Activated CD8-positive, alpha-beta T cell treated with anti-CD3 and anti-CD28 coated beads, Interleukin-2, amount 10 ng/mL, durations not matched to agents 7 days and 5 days (primary cell): Measurements from ENCODE around the gene CD82. TPM values are rescaled to one million over a fixed set of nuclear protein-coding genes. Genes with fewer than 3 reads are reported as not detected.

Experiments used
- ATAC-seq: fragments of 150-1000 bp; cut with Tn5 transposase; one replicate; pipeline ENCODE4 v1.10.0; 2021; ENCODE audit warnings: moderate library complexity
- CTCF ChIA-PET: fragments of 350-600 bp; sonication (Branson Sonifier 250); formaldehyde crosslinking; loops from one replicate; lab custom pipeline; 2021; ENCODE audit warnings: antibody characterized with exemption; lab: Charles Lee
- POLR2A ChIA-PET: fragments of 350-600 bp; sonication (Branson Sonifier 250); formaldehyde crosslinking; loops from one replicate; lab custom pipeline; 2021; ENCODE audit warnings: antibody characterized with exemption; lab: Charles Lee
- DNase-seq: peaks from one replicate; pipeline ENCODE4 v3.0.0-alpha.2; 2020
- H3K27ac Mint-ChIP-seq: one replicate; pipeline ENCODE4 v1.8.0; 2021; ENCODE audit warnings: mild to moderate bottlenecking, mixed read lengths
- H3K27me3 Mint-ChIP-seq: one replicate; pipeline ENCODE4 v1.8.0; 2021; ENCODE audit warnings: low read depth, mixed read lengths
- H3K36me3 Mint-ChIP-seq: one replicate; pipeline ENCODE4 v1.8.0; 2021; ENCODE audit warnings: low read depth, mixed read lengths
- H3K4me1 Mint-ChIP-seq: one replicate; pipeline ENCODE4 v1.8.0; 2021; ENCODE audit warnings: low read depth, mixed read lengths
- H3K4me3 Mint-ChIP-seq: one replicate; pipeline ENCODE4 v1.8.0; 2021; ENCODE audit warnings: mild to moderate bottlenecking, mixed read lengths
- H3K9me3 Mint-ChIP-seq: one replicate; pipeline ENCODE4 v1.8.0; 2022; ENCODE audit warnings: mixed read lengths; ENCODE audit not compliant: insufficient read depth
- total RNA-seq, 2 experiments: library from RNA; stranded (reverse); gene quantifications; one replicate each; pipeline ENCODE4 v1.2.3, GENCODE V29; 2021

CD82 gene
- total RNA-seq, 2 experiments from 2014 or later: 68.2 to 72.9 TPM

DNA sequence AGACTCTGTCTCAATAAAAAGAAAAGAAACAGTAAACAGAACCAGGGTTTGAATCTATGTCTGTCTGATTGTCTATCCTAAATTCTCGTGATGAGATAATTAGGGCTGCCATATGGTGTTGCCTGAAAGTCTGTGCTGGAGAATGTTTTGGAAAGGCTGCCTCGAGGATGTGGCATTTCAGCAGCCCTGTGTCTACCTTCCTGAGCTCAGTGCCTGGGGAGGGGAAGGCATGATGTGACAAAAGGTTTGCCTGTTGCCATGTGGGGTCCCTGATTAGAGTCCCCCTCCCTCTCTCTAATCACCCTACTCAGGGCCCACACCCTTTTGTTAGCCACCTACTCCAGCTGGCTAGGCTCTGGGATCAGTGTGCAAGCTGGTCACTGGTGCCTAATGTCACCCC lies 15.2 kb downstream of the CD82 start:
- no peak overlapping the region for H3K4me3 Mint-ChIP-seq
- POLR2A ChIA-PET: no interaction called here

DNA sequence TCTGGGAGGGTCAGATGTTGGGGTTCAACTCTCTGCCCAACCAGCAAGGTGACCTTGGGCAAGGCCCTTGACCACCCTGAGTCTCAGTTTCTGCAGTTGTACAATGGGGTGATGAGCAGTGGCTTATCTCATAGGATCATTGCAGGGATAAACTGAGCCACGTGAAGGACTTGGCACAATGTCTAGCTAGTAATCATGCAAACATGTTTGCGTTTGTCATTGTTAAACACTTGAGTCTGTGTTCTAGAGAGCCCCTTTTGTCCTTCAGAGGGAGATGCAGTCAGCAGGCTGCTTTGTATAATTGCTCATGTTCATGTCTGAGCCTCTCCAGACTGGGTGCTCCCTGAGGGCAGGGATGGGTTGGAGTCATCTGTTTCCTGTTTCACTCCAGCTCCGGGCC lies 15.8 kb downstream of the CD82 start:
- H3K4me1 Mint-ChIP-seq: peaks cover 49% of the 10 kb centered on the region
- DNase-seq: no peak
- no peaks in the 10 kb centered on the region for H3K27me3 Mint-ChIP-seq
- H3K27ac Mint-ChIP-seq: no peak overlapping the region
- no peak overlapping the region for H3K4me3 Mint-ChIP-seq
- peaks cover 39% of the 10 kb centered on the region for H3K36me3 Mint-ChIP-seq
- ChIA-PET CTCF (interaction anchor here (1.2 kb wide), 1 partner anchor 36 kb away, joined by 3 read pairs; no protein-coding TSS in a partner anchor), POLR2A (interaction anchor here (0.6 kb wide), 1 partner anchor 21 kb away, joined by 3 read pairs; no protein-coding TSS in a partner anchor)
- H3K9me3 Mint-ChIP-seq: peaks cover 5% of the 10 kb centered on the region
- ATAC-seq: no peak

More for the DNA sequence above, 15.2 kb downstream of the CD82 start:
- CTCF ChIA-PET: interaction anchor here (0.6 to 1.2 kb wide), 2 partner anchors 20 to 37 kb away, joined by 3 read pairs; no protein-coding TSS in a partner anchor
- peaks cover 55% of the 10 kb centered on the region for H3K4me1 Mint-ChIP-seq
- H3K36me3 Mint-ChIP-seq: peaks cover 39% of the 10 kb centered on the region
- DNase-seq (no peak), ATAC-seq (no peak)
- H3K27ac Mint-ChIP-seq: peak overlapping the region; percentile 52
- peaks cover 5% of the 10 kb centered on the region for H3K9me3 Mint-ChIP-seq
- no peaks in the 10 kb centered on the region for H3K27me3 Mint-ChIP-seq

DNA sequence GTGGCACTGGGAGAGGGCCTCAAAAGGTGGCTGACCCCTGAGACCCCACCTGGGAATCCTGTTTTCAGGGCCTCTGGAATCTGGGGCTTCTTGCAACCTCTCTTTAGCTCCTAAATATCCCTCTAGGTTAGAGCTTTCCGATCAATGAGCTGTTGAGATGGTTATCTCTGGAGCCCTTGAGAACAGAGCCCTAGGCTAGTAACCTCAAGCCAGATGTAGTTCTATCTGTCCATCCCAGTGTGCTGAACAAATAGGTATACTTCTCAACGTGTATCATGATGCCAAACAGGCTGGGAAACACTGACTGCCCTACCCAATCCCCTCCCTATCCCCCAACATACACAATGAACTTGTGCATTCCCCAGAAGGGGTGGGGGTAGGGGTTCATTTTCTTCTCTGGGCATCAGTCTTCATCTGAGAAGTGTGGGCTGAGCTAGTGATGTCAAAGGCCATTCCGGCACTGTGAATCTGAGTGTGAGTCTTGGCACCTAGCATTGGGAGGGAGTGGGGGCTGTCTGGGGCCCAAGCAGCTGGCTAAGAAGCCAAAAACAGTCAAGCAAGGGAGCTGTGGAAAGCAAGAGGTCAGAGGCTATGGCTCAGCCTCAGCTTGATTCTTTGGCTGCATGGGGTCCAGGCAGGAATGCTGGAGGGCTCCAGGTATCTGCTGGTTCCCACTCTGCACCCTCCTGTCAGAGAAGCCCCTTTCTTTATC lies 17.3 kb downstream of the CD82 start:
- no peak overlapping the region for H3K4me3 Mint-ChIP-seq
- peaks cover 34% of the 10 kb centered on the region for H3K4me1 Mint-ChIP-seq
- H3K36me3 Mint-ChIP-seq: peaks cover 44% of the 10 kb centered on the region
- POLR2A ChIA-PET: interaction anchor here (1.2 to 2.9 kb wide), 4 partner anchors 9 to 13 kb away, joined by 3 to 12 read pairs (median 4); no protein-coding TSS in a partner anchor
- H3K27me3 Mint-ChIP-seq: no peaks in the 10 kb centered on the region
- no peak for ATAC-seq
- no peak for DNase-seq
- CTCF ChIA-PET: interaction anchor here (1.0 to 1.9 kb wide), 5 partner anchors 21 to 34 kb away, joined by 5 to 7 read pairs (median 5); no protein-coding TSS in a partner anchor
- H3K9me3 Mint-ChIP-seq: peaks cover 5% of the 10 kb centered on the region
- H3K27ac Mint-ChIP-seq: no peak overlapping the region

DNA sequence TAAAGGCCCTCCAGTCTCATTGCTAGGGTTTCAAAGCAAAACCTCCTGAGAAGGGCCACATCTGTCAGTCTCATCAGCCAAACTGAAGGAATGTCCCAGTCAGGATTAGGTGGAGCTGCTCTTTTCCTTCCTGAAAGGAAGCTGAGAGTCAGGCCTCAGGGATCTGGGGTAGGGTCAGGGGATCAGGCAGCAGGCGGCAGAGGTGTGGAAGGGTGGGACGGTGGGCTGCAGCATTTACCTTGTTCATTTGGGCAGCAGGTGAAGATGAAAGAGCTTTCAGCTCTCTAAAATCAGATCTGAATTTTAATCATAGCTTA lies 17.8 kb downstream of the CD82 start:
- ChIA-PET CTCF (interaction anchor here (1.0 to 1.9 kb wide), 6 partner anchors 10 to 34 kb away, joined by 5 to 7 read pairs (median 5); no protein-coding TSS in a partner anchor), POLR2A (interaction anchor here (1.2 to 2.9 kb wide), 4 partner anchors 9 to 13 kb away, joined by 3 to 12 read pairs (median 4); no protein-coding TSS in a partner anchor)
- no peak overlapping the region for H3K4me3 Mint-ChIP-seq
- no peak overlapping the region for H3K27ac Mint-ChIP-seq
- ATAC-seq (no peak), DNase-seq (no peak)
- peaks cover 5% of the 10 kb centered on the region for H3K9me3 Mint-ChIP-seq
- no peaks in the 10 kb centered on the region for H3K27me3 Mint-ChIP-seq
- H3K36me3 Mint-ChIP-seq: peaks cover 46% of the 10 kb centered on the region
- H3K4me1 Mint-ChIP-seq: peaks cover 29% of the 10 kb centered on the region

DNA sequence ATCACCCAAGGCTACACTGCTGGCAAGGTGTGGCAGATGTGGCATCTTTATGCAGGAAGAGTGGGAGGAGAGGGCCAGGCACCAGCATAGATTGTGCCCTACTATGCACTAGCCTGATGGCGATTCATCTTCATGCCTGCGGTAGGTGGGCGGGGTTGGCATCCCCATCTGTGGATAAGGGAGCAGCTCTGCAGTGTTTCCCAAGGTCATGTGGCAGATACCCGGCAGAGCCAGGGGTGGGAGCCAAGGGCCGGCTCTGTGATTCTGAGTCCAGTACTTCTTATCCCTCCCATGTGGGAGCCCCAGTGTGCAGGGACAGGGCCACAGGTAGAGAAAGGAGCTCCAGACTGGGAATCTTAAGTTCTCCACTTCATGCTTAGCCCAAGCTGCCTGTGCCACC lies 20.0 kb downstream of the CD82 start:
- POLR2A ChIA-PET: no interaction called here
- CTCF ChIA-PET: interaction anchor here (1.1 to 1.3 kb wide), 2 partner anchors 28 to 326 kb away, joined by 3 to 4 read pairs; no protein-coding TSS in a partner anchor
- ATAC-seq: no peak

DNA sequence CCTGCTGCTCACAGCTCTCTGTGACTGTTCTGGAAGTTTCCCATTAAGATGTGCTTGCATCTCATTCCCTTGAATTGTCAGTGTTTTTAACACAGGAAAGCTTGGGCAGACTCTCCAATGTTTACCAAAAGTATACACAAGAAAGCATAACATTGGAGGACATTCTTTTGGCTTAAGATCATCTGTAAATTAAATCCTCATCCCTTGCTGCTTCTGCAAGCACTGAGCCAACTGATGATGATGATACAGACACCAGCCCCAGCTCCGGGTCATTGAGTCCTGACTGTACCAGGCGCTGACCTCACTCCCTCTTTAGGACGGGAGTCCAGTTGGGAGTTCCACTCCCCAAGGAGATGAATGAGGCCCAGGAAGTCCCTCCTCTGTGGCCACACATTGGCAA lies 23.8 kb downstream of the CD82 start:
- Mint-ChIP-seq H3K36me3 (peaks cover 33% of the 10 kb centered on the region), H3K9me3 (no peaks in the 10 kb centered on the region), H3K27me3 (no peaks in the 10 kb centered on the region), H3K4me3 (no peak overlapping the region), H3K4me1 (peaks cover 39% of the 10 kb centered on the region), H3K27ac (no peak overlapping the region)
- POLR2A ChIA-PET: interaction anchor here (1.1 to 1.2 kb wide), 2 partner anchors 16 to 20 kb away, joined by 3 to 4 read pairs; no protein-coding TSS in a partner anchor
- ATAC-seq (no peak), DNase-seq (no peak)
- CTCF ChIA-PET: interaction anchor here (1.4 kb wide), 1 partner anchor 28 kb away, joined by 4 read pairs; no protein-coding TSS in a partner anchor

More for the DNA sequence above, 20.0 kb downstream of the CD82 start:
- Mint-ChIP-seq H3K27ac (no peak overlapping the region), H3K27me3 (no peaks in the 10 kb centered on the region), H3K4me3 (no peak overlapping the region), H3K4me1 (peaks cover 14% of the 10 kb centered on the region), H3K9me3 (peaks cover 5% of the 10 kb centered on the region), H3K36me3 (peaks cover 51% of the 10 kb centered on the region)
- DNase-seq: no peak

DNA sequence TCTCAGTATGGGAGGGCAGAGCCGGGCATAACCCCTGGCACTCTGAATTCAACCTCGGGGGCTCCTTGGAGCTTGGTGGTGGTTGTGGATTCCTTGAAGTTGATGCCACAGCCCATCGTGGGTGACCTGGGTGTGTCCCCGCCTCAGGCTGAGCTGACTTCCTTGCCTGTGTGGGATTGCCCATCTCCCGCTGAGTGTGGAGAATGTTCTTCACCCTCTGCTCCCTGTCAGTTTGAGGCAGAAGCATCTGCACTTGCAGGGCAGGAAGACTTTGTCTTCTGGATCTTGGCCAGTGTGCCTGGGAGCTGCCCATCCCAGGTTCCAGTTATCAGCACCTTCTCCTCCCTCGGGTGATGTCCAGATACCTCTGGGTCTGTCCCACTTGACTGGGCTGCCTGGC lies 25.3 kb downstream of the CD82 start:
- no peak overlapping the region for H3K4me3 Mint-ChIP-seq
- no peaks in the 10 kb centered on the region for H3K27me3 Mint-ChIP-seq
- H3K27ac Mint-ChIP-seq: peak overlapping the region; percentile 60
- no peaks in the 10 kb centered on the region for H3K9me3 Mint-ChIP-seq
- H3K4me1 Mint-ChIP-seq: peaks cover 48% of the 10 kb centered on the region
- ChIA-PET POLR2A (no interaction called here), CTCF (interaction anchor here (0.8 to 1.3 kb wide), 2 partner anchors 21 to 34 kb away, joined by 3 read pairs; no protein-coding TSS in a partner anchor)
- DNase-seq (no peak), ATAC-seq (peak; percentile 48)
- peaks cover 42% of the 10 kb centered on the region for H3K36me3 Mint-ChIP-seq

DNA sequence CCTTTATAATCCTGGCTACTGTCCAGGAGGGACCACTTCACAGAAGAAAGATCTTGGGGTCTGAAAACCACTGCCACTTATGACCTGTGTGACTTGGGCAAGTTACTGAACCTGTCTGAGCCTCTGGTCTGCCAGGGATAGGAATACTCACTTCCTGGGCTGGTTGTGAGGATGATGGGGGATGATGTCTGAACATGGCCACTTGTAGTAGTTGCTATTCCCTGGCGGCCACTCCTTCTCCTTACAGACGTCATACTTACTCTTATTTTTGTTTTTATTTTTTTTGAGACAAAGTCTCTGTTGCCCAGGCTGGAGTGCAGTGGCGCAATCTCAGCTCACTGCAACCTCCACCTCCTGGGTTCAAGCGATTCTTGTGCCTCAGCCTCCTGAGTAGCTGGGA lies 26.1 kb downstream of the CD82 start:
- H3K36me3 Mint-ChIP-seq: peaks cover 43% of the 10 kb centered on the region
- ChIA-PET CTCF (interaction anchor here (0.6 to 1.4 kb wide), 4 partner anchors 20 to 34 kb away, joined by 3 to 4 read pairs (median 3); no protein-coding TSS in a partner anchor), POLR2A (interaction anchor here (0.8 to 1.6 kb wide), 2 partner anchors 12 to 22 kb away, joined by 3 to 5 read pairs; no protein-coding TSS in a partner anchor)
- no peak for ATAC-seq
- no peak overlapping the region for H3K4me3 Mint-ChIP-seq
- no peaks in the 10 kb centered on the region for H3K27me3 Mint-ChIP-seq
- peaks cover 56% of the 10 kb centered on the region for H3K4me1 Mint-ChIP-seq
- no peaks in the 10 kb centered on the region for H3K9me3 Mint-ChIP-seq
- no peak for DNase-seq
- peak overlapping the region; percentile 56 for H3K27ac Mint-ChIP-seq

DNA sequence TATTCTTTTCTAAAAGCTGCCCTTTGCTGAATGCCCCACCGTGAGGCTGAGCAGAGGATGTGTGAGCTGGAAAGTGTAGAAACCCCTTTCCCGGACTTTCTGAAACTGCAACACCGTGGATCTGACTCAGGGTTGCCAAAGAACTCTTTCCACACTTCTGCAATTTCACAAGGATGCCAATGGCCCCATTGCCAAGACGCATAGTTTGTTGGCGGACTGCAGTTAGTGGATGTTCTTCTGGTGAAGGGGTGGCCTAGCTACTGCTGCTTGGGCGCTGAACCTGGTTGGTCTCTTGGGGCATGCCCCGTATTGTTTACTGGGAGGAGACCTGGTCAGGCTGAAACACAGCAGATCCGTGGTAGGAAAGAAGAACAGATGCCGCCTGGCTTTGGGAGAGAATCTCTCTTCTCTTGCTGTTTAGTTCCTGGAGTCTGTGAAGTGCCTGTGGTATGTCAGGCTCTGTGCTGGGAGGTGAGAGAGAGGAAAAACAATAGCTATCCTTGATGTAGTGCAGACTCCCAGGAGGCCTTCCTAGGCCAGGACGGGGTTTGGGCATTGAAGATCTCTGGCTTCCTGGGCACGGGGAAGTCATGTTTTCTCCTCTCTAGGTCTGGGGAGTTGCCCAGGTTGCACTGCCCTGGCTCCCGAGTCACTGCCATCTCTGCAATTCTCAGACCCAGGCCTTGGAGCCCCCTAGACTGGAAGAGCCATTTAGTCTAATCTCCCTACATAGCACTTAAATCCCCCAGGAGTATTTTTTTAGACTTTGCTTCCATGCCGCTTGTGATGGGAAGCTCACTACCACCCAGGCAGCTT lies 26.9 kb downstream of the CD82 start:
- Mint-ChIP-seq H3K27me3 (no peaks in the 10 kb centered on the region), H3K36me3 (peaks cover 36% of the 10 kb centered on the region), H3K27ac (peak overlapping the region; percentile 50), H3K4me1 (peaks cover 64% of the 10 kb centered on the region), H3K9me3 (no peaks in the 10 kb centered on the region), H3K4me3 (no peak overlapping the region)
- ATAC-seq: no peak
- DNase-seq: no peak
- POLR2A ChIA-PET: interaction anchor here (0.8 to 1.6 kb wide), 4 partner anchors 9 to 27 kb away, joined by 3 to 5 read pairs (median 4); partner anchors contain the start of gene CD82
- CTCF ChIA-PET: interaction anchor here (0.6 to 1.4 kb wide), 3 partner anchors 23 to 35 kb away, joined by 3 to 4 read pairs (median 4); no protein-coding TSS in a partner anchor

DNA sequence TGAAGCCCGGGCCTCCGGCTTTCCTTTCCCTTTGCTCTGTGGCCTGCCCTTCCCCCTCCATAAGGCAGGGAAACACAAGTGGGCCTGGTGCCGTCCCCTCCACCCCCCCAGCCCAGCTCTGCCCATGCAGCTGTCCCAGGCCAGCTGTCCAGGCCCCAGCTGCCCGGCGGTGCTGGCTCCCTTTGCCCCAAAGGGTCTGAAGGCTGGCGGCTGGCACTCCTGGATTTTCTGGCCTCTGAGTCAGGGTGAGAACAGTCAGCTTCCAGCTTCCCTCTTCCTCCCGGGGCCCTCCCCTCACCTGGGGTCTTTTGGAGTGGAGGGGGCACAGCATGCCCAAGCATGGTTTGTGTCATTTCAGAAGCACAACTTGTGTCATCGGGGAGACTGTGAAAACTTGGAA lies 27.8 kb downstream of the CD82 start:
- H3K9me3 Mint-ChIP-seq: no peaks in the 10 kb centered on the region
- POLR2A ChIA-PET: interaction anchor here (0.8 to 1.4 kb wide), 2 partner anchors 10 to 27 kb away, joined by 3 to 5 read pairs; partner anchors contain the start of gene CD82
- ATAC-seq: no peak
- H3K27me3 Mint-ChIP-seq: no peaks in the 10 kb centered on the region
- peak overlapping the region; percentile 46 for H3K27ac Mint-ChIP-seq
- CTCF ChIA-PET: interaction anchor here (0.7 to 1.9 kb wide), 3 partner anchors 24 to 36 kb away, joined by 4 to 9 read pairs (median 6); no protein-coding TSS in a partner anchor
- H3K36me3 Mint-ChIP-seq: peaks cover 33% of the 10 kb centered on the region
- peaks cover 71% of the 10 kb centered on the region for H3K4me1 Mint-ChIP-seq
- DNase-seq: no peak
- no peak overlapping the region for H3K4me3 Mint-ChIP-seq

DNA sequence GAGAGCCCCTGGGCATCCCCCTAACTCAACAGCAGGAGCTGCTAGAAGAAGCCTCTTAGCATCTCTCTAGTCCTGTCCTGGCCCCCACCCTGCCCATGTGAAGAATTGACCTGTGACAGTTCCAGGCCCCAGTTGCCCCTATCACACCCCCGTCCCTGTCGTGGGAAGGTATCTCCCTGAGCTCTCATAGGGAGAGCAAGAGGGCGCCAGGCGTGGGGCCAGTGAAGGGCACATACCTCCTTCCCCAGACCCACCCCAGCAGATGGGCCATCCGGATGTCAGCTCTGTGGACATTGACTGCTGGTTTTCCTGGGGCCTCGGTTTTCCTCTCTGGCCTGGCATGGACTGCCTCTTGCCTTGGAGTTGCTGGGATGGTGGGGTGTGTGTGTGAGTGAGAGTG lies 29.5 kb downstream of the CD82 start:
- Mint-ChIP-seq H3K36me3 (peaks cover 23% of the 10 kb centered on the region), H3K4me1 (peaks cover 76% of the 10 kb centered on the region), H3K27ac (peak overlapping the region; percentile 47), H3K27me3 (no peaks in the 10 kb centered on the region), H3K4me3 (no peak overlapping the region), H3K9me3 (no peaks in the 10 kb centered on the region)
- ChIA-PET CTCF (interaction anchor here (1.3 to 1.9 kb wide), 3 partner anchors 22 to 38 kb away, joined by 3 to 9 read pairs (median 6); no protein-coding TSS in a partner anchor), POLR2A (interaction anchor here (2.8 kb wide), 1 partner anchor 29 kb away, joined by 15 read pairs; the partner anchor contains the start of gene CD82)
- no peak for DNase-seq
- ATAC-seq: no peak
